Activated CD4-positive, alpha-beta memory T cell treated with anti-CD3 and anti-CD28 coated beads for 36 hours (primary cell): Measurements from ENCODE around the gene DHCR7. TPM values are rescaled to one million over a fixed set of nuclear protein-coding genes. Genes with fewer than 3 reads are reported as not detected.

Source experiments
- CTCF ChIA-PET: fragments of 350-600 bp; sonication (Branson Sonifier 250); formaldehyde crosslinking; loops from one replicate; lab custom pipeline; 2021; ENCODE audit warnings: antibody characterized with exemption, inconsistent platforms; lab: Charles Lee
- POLR2A ChIA-PET: fragments of 350-600 bp; sonication (Branson Sonifier 250); formaldehyde crosslinking; loops from one replicate; lab custom pipeline; 2021; ENCODE audit warnings: antibody characterized with exemption; lab: Charles Lee
- DNase-seq: peaks from one replicate; pipeline ENCODE4 v3.0.0-alpha.2; 2020
- H3K27ac Mint-ChIP-seq: one replicate; pipeline ENCODE4 v1.8.0; 2021; ENCODE audit warnings: mixed read lengths
- H3K27me3 Mint-ChIP-seq: one replicate; pipeline ENCODE4 v1.8.0; 2021; ENCODE audit warnings: mixed read lengths
- H3K36me3 Mint-ChIP-seq: one replicate; pipeline ENCODE4 v1.8.0; 2021; ENCODE audit warnings: mixed read lengths
- H3K4me1 Mint-ChIP-seq: one replicate; pipeline ENCODE4 v1.8.0; 2021; ENCODE audit warnings: low read depth, mixed read lengths
- H3K4me3 Mint-ChIP-seq: one replicate; pipeline ENCODE4 v1.8.0; 2021; ENCODE audit warnings: mild to moderate bottlenecking, mixed read lengths
- H3K9me3 Mint-ChIP-seq: one replicate; pipeline ENCODE4 v1.8.0; 2021; ENCODE audit warnings: mixed read lengths
- intact Hi-C: fragments of 100-400 bp; cut with micrococcal nuclease; formaldehyde crosslinking; loops from one replicate; pipeline ENCODE4 v1.15.1; 2023
- total RNA-seq, 2 experiments: library from RNA; stranded (reverse); gene quantifications; one replicate each; pipeline ENCODE4 v1.2.3, GENCODE V29; 2021

Gene DHCR7
- total RNA-seq, 2 experiments from 2014 or later, result 61.4 to 63.5 TPM

GRCh38 chr11:71474771-71475483 lies 26.7 kb upstream of the DHCR7 start:
- H3K9me3 Mint-ChIP-seq, result no peaks in the 10 kb centered on the region
- H3K36me3 Mint-ChIP-seq, result peaks cover 42% of the 10 kb centered on the region
- ChIA-PET CTCF (no interaction called here), POLR2A (no interaction called here)
- no peak overlapping the region for H3K4me3 Mint-ChIP-seq
- intact Hi-C loops, result no loop called here
- no peak overlapping the region for H3K27ac Mint-ChIP-seq
- DNase-seq, result no peak
- H3K4me1 Mint-ChIP-seq, result no peaks in the 10 kb centered on the region
- no peaks in the 10 kb centered on the region for H3K27me3 Mint-ChIP-seq

GRCh38 chr11:71474141-71474770 lies 26.1 kb upstream of the DHCR7 start:
- DNase-seq, result no peak
- H3K9me3 Mint-ChIP-seq, result no peaks in the 10 kb centered on the region
- CTCF ChIA-PET, result no interaction called here
- POLR2A ChIA-PET, result no interaction called here
- intact Hi-C loops, result no loop called here
- no peak overlapping the region for H3K4me3 Mint-ChIP-seq
- peaks cover 36% of the 10 kb centered on the region for H3K36me3 Mint-ChIP-seq
- no peaks in the 10 kb centered on the region for H3K27me3 Mint-ChIP-seq
- H3K27ac Mint-ChIP-seq, result no peak overlapping the region
- H3K4me1 Mint-ChIP-seq, result no peaks in the 10 kb centered on the region

GRCh38 chr11:71473793-71474080 lies 25.5 kb upstream of the DHCR7 start:
- POLR2A ChIA-PET, result no interaction called here

GRCh38 chr11:71472941-71473792 lies 25.0 kb upstream of the DHCR7 start:
- no peak overlapping the region for H3K4me3 Mint-ChIP-seq
- peaks cover 39% of the 10 kb centered on the region for H3K36me3 Mint-ChIP-seq
- no peaks in the 10 kb centered on the region for H3K9me3 Mint-ChIP-seq
- no peak overlapping the region for H3K27ac Mint-ChIP-seq
- intact Hi-C loops, result no loop called here
- no peaks in the 10 kb centered on the region for H3K27me3 Mint-ChIP-seq
- CTCF ChIA-PET, result no interaction called here
- no peak for DNase-seq
- POLR2A ChIA-PET, result no interaction called here
- H3K4me1 Mint-ChIP-seq, result no peaks in the 10 kb centered on the region

More at GRCh38 chr11:71473793-71474080, 25.5 kb upstream of the DHCR7 start:
- H3K4me1 Mint-ChIP-seq, result no peaks in the 10 kb centered on the region
- intact Hi-C loops, result no loop called here
- DNase-seq, result no peak
- H3K27me3 Mint-ChIP-seq, result no peaks in the 10 kb centered on the region
- peaks cover 40% of the 10 kb centered on the region for H3K36me3 Mint-ChIP-seq
- H3K27ac Mint-ChIP-seq, result no peak overlapping the region
- H3K4me3 Mint-ChIP-seq, result no peak overlapping the region
- CTCF ChIA-PET, result no interaction called here
- H3K9me3 Mint-ChIP-seq, result no peaks in the 10 kb centered on the region

GRCh38 chr11:71472357-71472885 lies 24.2 kb upstream of the DHCR7 start:
- no peaks in the 10 kb centered on the region for H3K27me3 Mint-ChIP-seq
- no peak overlapping the region for H3K4me3 Mint-ChIP-seq
- H3K27ac Mint-ChIP-seq, result no peak overlapping the region
- ChIA-PET CTCF (no interaction called here), POLR2A (no interaction called here)
- DNase-seq, result no peak
- peaks cover 41% of the 10 kb centered on the region for H3K36me3 Mint-ChIP-seq
- no peaks in the 10 kb centered on the region for H3K4me1 Mint-ChIP-seq
- H3K9me3 Mint-ChIP-seq, result no peaks in the 10 kb centered on the region
- intact Hi-C loops, result no loop called here

GRCh38 chr11:71470946-71471345 lies 22.8 kb upstream of the DHCR7 start:
- no peak overlapping the region for H3K27ac Mint-ChIP-seq
- ChIA-PET CTCF (no interaction called here), POLR2A (no interaction called here)
- no peak for DNase-seq
- H3K4me3 Mint-ChIP-seq, result no peak overlapping the region
- H3K9me3 Mint-ChIP-seq, result no peaks in the 10 kb centered on the region
- intact Hi-C loops, result no loop called here
- no peaks in the 10 kb centered on the region for H3K27me3 Mint-ChIP-seq
- no peaks in the 10 kb centered on the region for H3K4me1 Mint-ChIP-seq
- H3K36me3 Mint-ChIP-seq, result peaks cover 44% of the 10 kb centered on the region

- H3K4me1 Mint-ChIP-seq, result no peaks in the 10 kb centered on the region
- ChIA-PET POLR2A (no interaction called here), CTCF (no interaction called here)
- H3K36me3 Mint-ChIP-seq, result peaks cover 50% of the 10 kb centered on the region
- intact Hi-C loops, result no loop called here
- H3K4me3 Mint-ChIP-seq, result no peak overlapping the region
- no peak overlapping the region for H3K27ac Mint-ChIP-seq
- H3K27me3 Mint-ChIP-seq, result no peaks in the 10 kb centered on the region
- no peak for DNase-seq
- no peaks in the 10 kb centered on the region for H3K9me3 Mint-ChIP-seq
Measured at GRCh38 chr11:71467164-71467563, 19.0 kb upstream of the DHCR7 start.

- POLR2A ChIA-PET, result no interaction called here
- Mint-ChIP-seq H3K27ac (no peak overlapping the region), H3K4me1 (no peaks in the 10 kb centered on the region), H3K4me3 (no peak overlapping the region), H3K9me3 (no peaks in the 10 kb centered on the region), H3K27me3 (no peaks in the 10 kb centered on the region), H3K36me3 (peaks cover 52% of the 10 kb centered on the region)
- CTCF ChIA-PET, result no interaction called here
- intact Hi-C loops, result no loop called here
- DNase-seq, result no peak
Measured at GRCh38 chr11:71466358-71466757, 18.2 kb upstream of the DHCR7 start.

- intact Hi-C loops, result no loop called here
- ChIA-PET CTCF (no interaction called here), POLR2A (no interaction called here)
- H3K4me1 Mint-ChIP-seq, result peaks cover under 1% of the 10 kb centered on the region
- no peaks in the 10 kb centered on the region for H3K27me3 Mint-ChIP-seq
- H3K9me3 Mint-ChIP-seq, result no peaks in the 10 kb centered on the region
- peaks cover 62% of the 10 kb centered on the region for H3K36me3 Mint-ChIP-seq
- no peak overlapping the region for H3K4me3 Mint-ChIP-seq
- DNase-seq, result no peak
- H3K27ac Mint-ChIP-seq, result no peak overlapping the region
Measured at GRCh38 chr11:71465054-71465453, 16.9 kb upstream of the DHCR7 start.

GRCh38 chr11:71463331-71464211 lies 15.4 kb upstream of the DHCR7 start:
- intact Hi-C loops, result no loop called here
- no peaks in the 10 kb centered on the region for H3K27me3 Mint-ChIP-seq
- no peak overlapping the region for H3K27ac Mint-ChIP-seq
- ChIA-PET CTCF (no interaction called here), POLR2A (no interaction called here)
- H3K36me3 Mint-ChIP-seq, result peaks cover 64% of the 10 kb centered on the region
- no peaks in the 10 kb centered on the region for H3K9me3 Mint-ChIP-seq
- no peak overlapping the region for H3K4me3 Mint-ChIP-seq
- H3K4me1 Mint-ChIP-seq, result peaks cover 1% of the 10 kb centered on the region
- DNase-seq, result no peak

GRCh38 chr11:71462726-71463125 lies 14.5 kb upstream of the DHCR7 start:
- Mint-ChIP-seq H3K4me1 (peaks cover 1% of the 10 kb centered on the region), H3K36me3 (peaks cover 60% of the 10 kb centered on the region)

GRCh38 chr11:71461696-71462095 lies 13.5 kb upstream of the DHCR7 start:
- CTCF ChIA-PET, result no interaction called here

More at GRCh38 chr11:71462726-71463125, 14.5 kb upstream of the DHCR7 start:
- ChIA-PET CTCF (no interaction called here), POLR2A (no interaction called here)
- Mint-ChIP-seq H3K4me3 (no peak overlapping the region), H3K27me3 (no peaks in the 10 kb centered on the region), H3K9me3 (no peaks in the 10 kb centered on the region), H3K27ac (no peak overlapping the region)
- intact Hi-C loops, result no loop called here
- no peak for DNase-seq

More at GRCh38 chr11:71461696-71462095, 13.5 kb upstream of the DHCR7 start:
- H3K27me3 Mint-ChIP-seq, result no peaks in the 10 kb centered on the region
- intact Hi-C loops, result no loop called here
- H3K4me1 Mint-ChIP-seq, result peaks cover 1% of the 10 kb centered on the region
- POLR2A ChIA-PET, result no interaction called here
- H3K4me3 Mint-ChIP-seq, result no peak overlapping the region
- no peak overlapping the region for H3K27ac Mint-ChIP-seq
- no peak for DNase-seq
- H3K36me3 Mint-ChIP-seq, result peaks cover 49% of the 10 kb centered on the region
- H3K9me3 Mint-ChIP-seq, result no peaks in the 10 kb centered on the region
